ENCODE results near the gene ATP6AP2. TPM values are rescaled to one million over a fixed set of nuclear protein-coding genes. Genes with fewer than 3 reads are reported as not detected.
A peak's percentile ranks its signal among the peaks of the same experiment; 100 is the strongest.

The ATP6AP2 gene
- total and polyA plus RNA-seq, 2 of the 13 experiments (the other 11 are each of a cell fraction or from before 2014, with no cell fraction given): 55.6 to 108 TPM

DNA sequence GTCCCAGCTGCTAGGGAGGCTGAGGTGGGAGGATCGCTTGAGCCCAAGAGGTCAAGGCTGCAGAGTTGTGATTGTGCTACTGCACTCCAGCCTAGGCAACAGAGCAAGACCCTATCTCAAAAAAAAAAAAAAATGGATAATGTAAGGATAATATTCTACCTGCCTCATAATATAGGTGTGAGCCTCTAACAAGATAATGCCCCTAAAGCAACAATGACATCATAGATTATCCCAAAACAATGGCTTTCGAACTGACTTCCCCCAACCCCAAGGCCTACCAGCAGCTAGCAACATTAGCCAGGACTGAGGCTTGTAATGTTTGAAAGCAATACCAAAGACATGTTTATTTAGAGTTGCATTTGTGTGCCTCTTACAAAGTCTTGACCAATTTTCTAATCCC, 33.9 kb upstream of the ATP6AP2 start:
- H3K36me3 ChIP-seq (replicated peaks in 1 of 2; ENCODE audit: control insufficient read depth in 1 of 2, insufficient read depth in 2 of 2, low read length in 2 of 2): no peaks in the 10 kb centered on the region
- TF ChIP-seq SMAD3 (CRISPR knock-in tag; IDR thresholded peaks at IDR 0.05): no peak
- TF ChIP-seq SALL2 (CRISPR knock-in tag; IDR thresholded peaks at IDR 0.05): no peak
- TF ChIP-seq ATF7 (IDR thresholded peaks at IDR 0.05): peak; percentile 56; the same call in 1 of the 2 replicates
- no peak for TF ChIP-seq ATF7 (CRISPR knock-in tag; IDR thresholded peaks at IDR 0.05)
- ATAC-seq (no peak), DNase-seq (ENCODE audit: low spot score) (no peak), FAIRE-seq (no peak)
- 80% methylated on average over 2 of the region's 2 CpGs for WGBS (ENCODE audit: low lambda C conversion rate)
- CTCF ChIA-PET (ENCODE audit: low intra/inter-chr PET ratio, low total read pairs): no interaction called here
- intact Hi-C loops (cut with micrococcal nuclease; ENCODE audit: unreplicated experiment) (loop anchor here (5.0 to 10.0 kb wide), 2 partner anchors 98 to 705 kb away; partner anchors contain the start of gene CXorf38), in situ Hi-C loops (cut with HindIII; ENCODE audit: extremely low pct_ligation_motif_present, low pct_unique_long_range_greater_than_20kb) (no loop called here)
- no peak overlapping the region for H2AFZ ChIP-seq (ENCODE audit: low read length)
- peaks cover 18% of the 10 kb centered on the region; the same call in 1 of the 2 replicates for H3K4me1 ChIP-seq (ENCODE audit: insufficient read depth, low read length)
- no peaks in the 10 kb centered on the region for H3K9me3 ChIP-seq (ENCODE audit: low read length)
- no peaks in the 10 kb centered on the region for H4K20me1 ChIP-seq (ENCODE audit: insufficient read depth, low read length)
- POLR2A ChIA-PET: no interaction called here
- no peak overlapping the region for H3K4me2 ChIP-seq (ENCODE audit: low read depth, low read length)
- H3K79me2 ChIP-seq (ENCODE audit: insufficient read depth, low read length): no peaks in the 10 kb centered on the region
- H3K27ac ChIP-seq (ENCODE audit: extremely low read length, insufficient read depth, low read length): no peak overlapping the region
- H3K4me3 ChIP-seq (replicated peaks in 1 of 3; ENCODE audit: insufficient read depth in 1 of 3, low read depth in 2 of 3, low read length in 3 of 3): no peak overlapping the region
- no TSS peak for BruUV-seq (replicated peaks)
- no peaks in the 10 kb centered on the region for H3K27me3 ChIP-seq (ENCODE audit: control insufficient read depth in 1 of 2, insufficient read depth in 2 of 2, low read length in 2 of 2)
- H3K9ac ChIP-seq (ENCODE audit: insufficient read depth, low read depth, low read length): no peak overlapping the region

DNA sequence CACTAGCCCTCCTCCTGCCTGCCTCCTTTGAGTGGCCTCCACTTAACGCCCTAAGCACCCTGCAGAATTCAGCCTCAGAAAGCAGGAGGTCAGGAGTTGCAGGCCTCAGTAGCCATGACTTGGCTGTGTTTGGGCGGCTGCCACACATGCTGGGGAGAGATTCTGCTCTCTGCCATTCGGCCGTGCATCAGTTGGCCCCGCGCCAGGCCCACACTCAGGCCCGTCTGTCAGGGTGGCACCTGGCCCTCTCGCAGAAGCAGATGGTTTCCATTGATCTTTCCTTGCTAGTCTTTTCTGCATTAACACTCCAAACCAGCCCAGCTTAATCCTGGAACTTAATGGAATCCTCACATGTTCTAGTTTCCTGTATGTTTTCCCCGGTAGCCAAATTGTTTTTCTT, 30.7 kb upstream of the ATP6AP2 start:
- ChIA-PET POLR2A (no interaction called here), CTCF (ENCODE audit: low intra/inter-chr PET ratio, low total read pairs) (no interaction called here)
- Histone ChIP-seq H3K9me3 (ENCODE audit: low read length) (no peaks in the 10 kb centered on the region), H3K4me2 (ENCODE audit: low read depth, low read length) (no peak overlapping the region), H3K36me3 (replicated peaks in 1 of 2; ENCODE audit: control insufficient read depth in 1 of 2, insufficient read depth in 2 of 2, low read length in 2 of 2) (no peaks in the 10 kb centered on the region), H4K20me1 (ENCODE audit: insufficient read depth, low read length) (no peaks in the 10 kb centered on the region), H2AFZ (ENCODE audit: low read length) (no peak overlapping the region), H3K27me3 (ENCODE audit: control insufficient read depth in 1 of 2, insufficient read depth in 2 of 2, low read length in 2 of 2) (peaks cover 0 to 1% of the 10 kb centered on the region in 2 experiments; a peak in 1 of 5 replicates), H3K9ac (ENCODE audit: insufficient read depth, low read depth, low read length) (no peak overlapping the region), H3K4me3 (replicated peaks in 1 of 3; ENCODE audit: insufficient read depth in 1 of 3, low read depth in 2 of 3, low read length in 3 of 3) (no peak overlapping the region), H3K4me1 (ENCODE audit: insufficient read depth, low read length) (peaks cover 8% of the 10 kb centered on the region; the same call in 1 of the 2 replicates), H3K79me2 (ENCODE audit: insufficient read depth, low read length) (no peaks in the 10 kb centered on the region), H3K27ac (ENCODE audit: extremely low read length, insufficient read depth, low read length) (no peak overlapping the region)
- DNase-seq (ENCODE audit: low spot score): no peak
- no TSS peak for BruUV-seq (replicated peaks)
- intact Hi-C loops (cut with micrococcal nuclease; ENCODE audit: unreplicated experiment): no loop called here
- no peak for ATAC-seq
- in situ Hi-C loops (cut with HindIII; ENCODE audit: extremely low pct_ligation_motif_present, low pct_unique_long_range_greater_than_20kb): no loop called here
- FAIRE-seq: no peak
- WGBS (ENCODE audit: low lambda C conversion rate): 79% methylated on average over 1 of the region's 9 CpGs
- TF ChIP-seq ZNF562 (CRISPR knock-in tag; IDR thresholded peaks at IDR 0.05; ENCODE audit: borderline replicate concordance) (no peak), MAZ (IDR thresholded peaks at IDR 0.05; ENCODE audit: borderline replicate concordance, low read depth, low read length) (no peak), MAZ (CRISPR knock-in tag; IDR thresholded peaks at IDR 0.05; ENCODE audit: low read depth) (no peak), SKI (IDR thresholded peaks at IDR 0.05; ENCODE audit: partially characterized antibody) (no peak), ZNF124 (CRISPR knock-in tag; IDR thresholded peaks at IDR 0.05) (no peak), CEBPG (CRISPR knock-in tag; IDR thresholded peaks at IDR 0.05) (no peak), PAWR (CRISPR knock-in tag; IDR thresholded peaks at IDR 0.05; ENCODE audit: borderline replicate concordance) (no peak), ZFAT (CRISPR knock-in tag; conservative IDR thresholded peaks at IDR 0.05) (no peak), TCF7 (IDR thresholded peaks at IDR 0.05; ENCODE audit: low read depth) (no peak)
- TF ChIP-seq, protein P1, sequence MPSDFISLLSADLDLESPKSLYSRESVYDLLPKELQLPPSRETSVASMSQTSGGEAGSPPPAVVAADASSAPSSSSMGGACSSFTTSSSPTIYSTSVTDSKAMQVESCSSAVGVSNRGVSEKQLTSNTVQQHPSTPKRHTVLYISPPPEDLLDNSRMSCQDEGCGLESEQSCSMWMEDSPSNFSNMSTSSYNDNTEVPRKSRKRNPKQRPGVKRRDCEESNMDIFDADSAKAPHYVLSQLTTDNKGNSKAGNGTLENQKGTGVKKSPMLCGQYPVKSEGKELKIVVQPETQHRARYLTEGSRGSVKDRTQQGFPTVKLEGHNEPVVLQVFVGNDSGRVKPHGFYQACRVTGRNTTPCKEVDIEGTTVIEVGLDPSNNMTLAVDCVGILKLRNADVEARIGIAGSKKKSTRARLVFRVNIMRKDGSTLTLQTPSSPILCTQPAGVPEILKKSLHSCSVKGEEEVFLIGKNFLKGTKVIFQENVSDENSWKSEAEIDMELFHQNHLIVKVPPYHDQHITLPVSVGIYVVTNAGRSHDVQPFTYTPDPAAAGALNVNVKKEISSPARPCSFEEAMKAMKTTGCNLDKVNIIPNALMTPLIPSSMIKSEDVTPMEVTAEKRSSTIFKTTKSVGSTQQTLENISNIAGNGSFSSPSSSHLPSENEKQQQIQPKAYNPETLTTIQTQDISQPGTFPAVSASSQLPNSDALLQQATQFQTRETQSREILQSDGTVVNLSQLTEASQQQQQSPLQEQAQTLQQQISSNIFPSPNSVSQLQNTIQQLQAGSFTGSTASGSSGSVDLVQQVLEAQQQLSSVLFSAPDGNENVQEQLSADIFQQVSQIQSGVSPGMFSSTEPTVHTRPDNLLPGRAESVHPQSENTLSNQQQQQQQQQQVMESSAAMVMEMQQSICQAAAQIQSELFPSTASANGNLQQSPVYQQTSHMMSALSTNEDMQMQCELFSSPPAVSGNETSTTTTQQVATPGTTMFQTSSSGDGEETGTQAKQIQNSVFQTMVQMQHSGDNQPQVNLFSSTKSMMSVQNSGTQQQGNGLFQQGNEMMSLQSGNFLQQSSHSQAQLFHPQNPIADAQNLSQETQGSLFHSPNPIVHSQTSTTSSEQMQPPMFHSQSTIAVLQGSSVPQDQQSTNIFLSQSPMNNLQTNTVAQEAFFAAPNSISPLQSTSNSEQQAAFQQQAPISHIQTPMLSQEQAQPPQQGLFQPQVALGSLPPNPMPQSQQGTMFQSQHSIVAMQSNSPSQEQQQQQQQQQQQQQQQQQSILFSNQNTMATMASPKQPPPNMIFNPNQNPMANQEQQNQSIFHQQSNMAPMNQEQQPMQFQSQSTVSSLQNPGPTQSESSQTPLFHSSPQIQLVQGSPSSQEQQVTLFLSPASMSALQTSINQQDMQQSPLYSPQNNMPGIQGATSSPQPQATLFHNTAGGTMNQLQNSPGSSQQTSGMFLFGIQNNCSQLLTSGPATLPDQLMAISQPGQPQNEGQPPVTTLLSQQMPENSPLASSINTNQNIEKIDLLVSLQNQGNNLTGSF (CRISPR knock-in tag; IDR thresholded peaks at IDR 0.05): no peak
- TF ChIP-seq, protein P2, sequence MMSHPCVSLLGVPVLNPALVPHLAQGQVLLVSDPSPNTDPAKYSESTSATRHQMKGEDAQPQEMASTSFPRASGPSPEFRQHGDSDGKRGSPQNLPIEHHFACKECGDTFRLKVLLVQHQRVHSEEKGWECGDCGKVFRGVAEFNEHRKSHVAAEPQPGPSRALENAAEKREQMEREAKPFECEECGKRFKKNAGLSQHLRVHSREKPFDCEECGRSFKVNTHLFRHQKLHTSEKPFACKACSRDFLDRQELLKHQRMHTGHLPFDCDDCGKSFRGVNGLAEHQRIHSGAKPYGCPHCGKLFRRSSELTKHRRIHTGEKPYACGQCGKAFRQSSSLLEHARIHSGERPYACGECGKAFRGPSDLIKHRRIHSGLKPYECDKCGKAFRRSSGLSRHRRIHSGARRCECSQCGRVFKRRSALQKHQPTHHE (CRISPR knock-in tag; IDR thresholded peaks at IDR 0.05; ENCODE audit: borderline replicate concordance): no peak
